GM12864 (cell line): ENCODE data around the gene ETFBKMT.
"Not testable (repeated sequence)": the region's sequence is repeated elsewhere in the genome, so short reads cannot be mapped to it uniquely, and the experiment has no call there.

Experiments
- DNase-seq: peaks from one replicate; pipeline ENCODE4 v3.0.0-alpha.2; 2011; ENCODE audit warnings: low read depth
- H3K4me3 ChIP-seq: 2 replicates; pipeline ENCODE4 v1.5.1; 2011; ENCODE audit warnings: mild to moderate bottlenecking, low read depth, low read length, control low read depth
- TF ChIP-seq, protein P1 (sequence below): IDR thresholded peaks from 2 replicates; pipeline ENCODE4 v1.5.1; 2011; ENCODE audit warnings: low read depth, mild to moderate bottlenecking, moderate library complexity, low read length, control low read depth, inconsistent platforms; ENCODE audit errors: missing control alignments

The ETFBKMT gene

DNA sequence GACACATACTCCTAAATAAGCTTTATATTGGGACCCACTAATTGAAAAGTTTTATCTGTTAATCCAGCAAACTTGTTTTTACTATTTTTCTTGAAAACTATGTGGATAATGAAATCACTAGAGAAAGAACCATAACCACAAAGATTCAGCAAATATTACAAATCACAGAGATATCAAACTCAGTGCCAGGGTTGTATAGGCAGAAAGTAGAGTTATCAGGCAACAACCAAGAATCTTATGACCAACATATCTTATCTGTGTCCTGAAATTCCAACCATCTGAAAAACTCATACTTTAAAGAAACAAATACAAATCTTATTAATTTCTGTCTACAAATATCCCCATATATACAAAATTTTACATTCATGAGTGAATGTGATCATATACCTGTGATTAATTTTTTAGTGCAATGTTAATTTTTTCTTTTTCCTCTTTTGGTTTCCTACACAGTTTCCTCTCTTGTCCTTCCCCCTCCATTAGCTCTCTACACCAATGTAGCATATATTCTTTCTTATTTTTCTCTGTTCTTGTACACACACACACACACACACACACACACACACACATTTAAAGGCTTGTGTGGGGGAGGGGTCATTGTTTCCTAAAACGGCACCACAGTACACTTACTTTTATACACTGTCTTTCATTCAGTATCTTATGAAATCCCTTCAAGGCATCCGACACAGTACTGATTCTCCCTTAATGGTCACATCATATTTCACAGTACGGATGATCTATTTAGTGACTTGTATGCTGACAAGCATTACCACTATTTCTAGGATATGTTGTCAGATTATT is 50.7 kb downstream of the ETFBKMT start:
- no peak for DNase-seq
- H3K4me3 ChIP-seq: no peak overlapping the region
- TF ChIP-seq, protein P1, sequence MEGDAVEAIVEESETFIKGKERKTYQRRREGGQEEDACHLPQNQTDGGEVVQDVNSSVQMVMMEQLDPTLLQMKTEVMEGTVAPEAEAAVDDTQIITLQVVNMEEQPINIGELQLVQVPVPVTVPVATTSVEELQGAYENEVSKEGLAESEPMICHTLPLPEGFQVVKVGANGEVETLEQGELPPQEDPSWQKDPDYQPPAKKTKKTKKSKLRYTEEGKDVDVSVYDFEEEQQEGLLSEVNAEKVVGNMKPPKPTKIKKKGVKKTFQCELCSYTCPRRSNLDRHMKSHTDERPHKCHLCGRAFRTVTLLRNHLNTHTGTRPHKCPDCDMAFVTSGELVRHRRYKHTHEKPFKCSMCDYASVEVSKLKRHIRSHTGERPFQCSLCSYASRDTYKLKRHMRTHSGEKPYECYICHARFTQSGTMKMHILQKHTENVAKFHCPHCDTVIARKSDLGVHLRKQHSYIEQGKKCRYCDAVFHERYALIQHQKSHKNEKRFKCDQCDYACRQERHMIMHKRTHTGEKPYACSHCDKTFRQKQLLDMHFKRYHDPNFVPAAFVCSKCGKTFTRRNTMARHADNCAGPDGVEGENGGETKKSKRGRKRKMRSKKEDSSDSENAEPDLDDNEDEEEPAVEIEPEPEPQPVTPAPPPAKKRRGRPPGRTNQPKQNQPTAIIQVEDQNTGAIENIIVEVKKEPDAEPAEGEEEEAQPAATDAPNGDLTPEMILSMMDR: no peak

DNA sequence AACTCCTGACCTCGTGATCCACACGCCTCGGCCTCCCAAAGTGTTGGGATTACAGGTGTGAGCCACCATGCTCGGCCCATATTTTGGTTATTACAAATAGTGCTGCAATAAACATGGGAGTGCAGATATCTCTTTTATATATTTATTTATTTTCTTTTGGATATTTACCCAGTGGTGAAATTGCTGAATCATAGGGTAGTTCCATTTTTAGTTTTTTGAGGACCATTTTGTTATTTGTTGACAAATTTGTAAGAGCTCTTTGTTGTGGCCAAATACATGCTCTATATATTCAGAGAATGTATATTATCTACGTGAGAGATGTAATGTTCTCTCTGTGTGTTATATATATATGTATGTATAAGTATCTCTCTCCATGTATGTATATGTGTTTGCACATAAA is 53.4 kb downstream of the ETFBKMT start:
- no peak for DNase-seq
- TF ChIP-seq, protein P1: no peak
- H3K4me3 ChIP-seq: no peak overlapping the region

DNA sequence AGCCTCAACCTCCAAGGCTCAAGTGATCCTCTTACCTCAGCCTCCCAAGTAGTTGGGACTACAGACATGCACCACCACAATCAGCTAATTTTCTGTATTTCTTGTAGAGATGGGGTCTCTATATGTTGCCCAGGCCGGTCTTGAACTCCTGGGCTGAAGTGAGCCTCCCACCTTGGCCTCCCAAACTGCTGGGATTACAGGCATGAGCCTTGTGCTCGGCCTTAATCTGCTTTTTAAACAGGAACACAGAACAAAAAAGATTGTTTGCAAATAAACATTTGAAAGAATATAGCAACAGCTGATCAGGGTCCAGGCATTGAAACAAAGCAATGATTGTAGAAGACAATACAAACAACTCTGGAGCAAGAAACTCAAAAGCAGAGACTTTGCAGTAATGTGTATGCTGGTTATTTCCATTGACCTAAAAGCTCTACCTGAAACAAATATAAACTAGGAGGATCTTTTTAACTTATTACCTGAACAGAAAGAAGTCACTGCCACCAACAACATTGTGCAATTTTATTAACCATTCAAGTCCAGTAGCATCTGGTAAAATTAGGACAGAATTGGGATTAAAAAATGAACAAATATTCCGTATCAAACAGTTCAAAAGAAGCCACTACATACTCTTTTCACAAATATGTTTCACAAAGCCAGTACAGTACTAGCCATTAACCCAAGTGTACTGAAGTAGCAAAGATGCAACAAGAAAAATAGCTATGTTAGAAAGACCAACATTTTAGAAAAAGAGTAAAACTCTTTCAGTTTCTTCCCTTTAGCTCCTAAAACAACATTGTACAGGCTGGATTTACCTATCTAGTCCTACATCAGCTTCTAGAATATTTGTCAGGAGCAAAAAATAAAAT is 55.2 kb downstream of the ETFBKMT start:
- TF ChIP-seq, protein P1: no peak
- DNase-seq: no peak
- H3K4me3 ChIP-seq: no peak overlapping the region

DNA sequence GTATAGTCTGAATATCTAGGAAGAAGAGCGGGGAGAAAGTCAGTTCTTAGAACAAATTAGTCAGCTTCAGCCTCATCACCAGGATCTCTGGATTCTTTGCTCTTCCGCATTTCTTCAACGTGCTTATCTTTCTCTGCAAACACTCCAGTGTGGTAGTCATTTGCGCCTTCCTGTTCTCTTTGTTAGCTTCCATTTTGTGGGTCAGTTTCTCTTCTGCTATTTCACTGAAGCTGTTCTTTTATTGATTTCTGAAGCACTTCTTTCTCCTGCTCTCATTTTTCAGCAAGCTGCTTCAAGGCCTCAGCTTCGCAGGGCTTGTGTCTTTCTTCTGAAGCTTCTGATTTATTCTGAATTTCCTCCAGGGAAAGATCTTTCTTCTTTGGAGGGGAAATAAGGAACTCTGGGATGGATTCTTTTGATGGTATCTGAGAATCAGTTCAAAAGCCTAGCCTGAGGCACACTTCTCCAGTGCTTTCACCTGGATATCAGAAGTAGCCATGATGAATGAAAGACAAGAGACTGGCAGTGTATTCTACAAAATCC is 55.9 kb downstream of the ETFBKMT start:
- DNase-seq: peak; percentile 80
- TF ChIP-seq, protein P1: no peak
- H3K4me3 ChIP-seq: peak overlapping the region; percentile 10; the same call in 1 of the 2 replicates

DNA sequence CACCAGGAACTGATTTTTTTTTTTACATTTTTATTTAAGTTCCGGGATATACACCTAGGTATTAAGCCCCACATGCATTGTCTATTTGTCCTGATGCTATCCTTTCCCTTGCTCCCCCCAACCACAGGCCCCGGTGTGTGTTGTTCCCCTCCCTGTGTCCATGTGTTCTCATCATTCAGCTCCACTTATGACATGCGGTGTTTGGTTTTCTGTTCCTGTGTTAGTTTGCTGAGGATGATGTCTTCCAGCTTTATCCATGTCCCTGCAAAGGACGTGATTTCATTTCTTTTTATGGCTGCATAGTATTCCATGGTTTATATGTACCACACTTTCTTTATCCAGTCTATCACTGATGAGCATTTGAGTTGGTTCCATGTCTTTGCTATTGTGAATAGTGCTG is 57.5 kb downstream of the ETFBKMT start:
- not testable (repeated sequence) for H3K4me3 ChIP-seq, DNase-seq

DNA sequence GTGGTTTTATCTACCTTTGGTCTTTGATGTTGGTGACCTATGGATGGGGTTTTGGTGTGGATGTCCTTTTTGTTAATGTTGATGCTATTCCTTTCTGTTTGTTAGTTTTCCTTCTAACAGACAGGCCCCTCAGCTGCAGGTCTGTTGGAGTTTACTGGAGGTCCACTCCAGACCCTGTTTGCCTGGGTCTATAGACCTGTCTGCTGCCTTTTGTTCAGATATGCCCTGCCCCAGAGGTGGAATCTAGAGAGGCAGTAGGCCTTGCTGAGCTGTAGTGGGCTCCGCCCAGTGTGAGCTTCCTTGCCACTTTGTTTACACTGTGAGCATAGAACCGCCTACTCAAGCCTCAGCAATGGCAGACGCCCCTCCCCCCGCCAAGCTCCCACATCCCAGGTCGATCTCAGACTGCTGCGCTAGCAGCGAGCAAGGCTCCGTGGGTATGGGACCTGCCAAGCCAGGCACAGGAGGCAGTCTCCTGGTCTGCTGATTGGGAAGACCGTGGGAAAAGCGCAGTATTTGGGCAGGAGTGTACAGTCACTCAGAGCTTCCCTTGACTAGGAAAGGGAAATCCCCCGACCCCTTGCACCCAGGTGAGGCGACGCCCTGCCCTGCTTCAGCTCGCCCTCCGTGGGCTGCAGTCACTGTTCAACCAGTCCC is 59.2 kb downstream of the ETFBKMT start:
- not testable (repeated sequence) for DNase-seq, H3K4me3 ChIP-seq

DNA sequence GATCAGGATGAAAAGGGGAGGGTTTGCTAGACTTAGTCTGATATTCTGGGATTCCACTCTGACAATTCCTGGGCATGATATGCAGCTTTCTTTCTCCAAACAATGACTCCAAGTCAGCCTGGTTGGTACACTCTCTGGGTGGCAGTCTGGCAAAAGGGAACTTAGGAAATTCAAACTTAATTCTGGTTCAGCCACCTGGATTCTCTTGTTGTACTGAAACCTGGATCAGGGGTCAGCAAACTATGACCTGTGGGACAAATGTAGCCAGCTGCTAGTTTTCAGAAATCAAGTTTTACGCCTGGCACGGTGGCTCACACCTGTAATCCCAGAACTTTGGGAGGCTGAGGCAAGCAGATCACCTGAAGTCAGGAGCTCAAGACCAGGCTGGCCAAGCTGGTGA is 63.1 kb downstream of the ETFBKMT start:
- TF ChIP-seq, protein P1: no peak
- no peak for DNase-seq
- H3K4me3 ChIP-seq: no peak overlapping the region; the same call in 1 of the 2 replicates
